Erythroblast (primary cell): ENCODE data around the gene CBFA2T2.

Experiments
- GATA1 ChIP-seq: IDR thresholded peaks from 2 replicates; pipeline ENCODE4 v1.6.1; 2011; ENCODE audit warnings: low read depth, mild to moderate bottlenecking, control low read depth, low read length, moderate library complexity
- POLR2A ChIP-seq: IDR thresholded peaks from 2 replicates; pipeline ENCODE4 v1.6.1; 2011; ENCODE audit warnings: mild to moderate bottlenecking, low read length

GRCh38 chr20:33649201-33649681, 159.3 kb downstream of the CBFA2T2 start:
- TF ChIP-seq POLR2A, result no peak
- TF ChIP-seq GATA1, result no peak
